ENCODE measurements around the gene SYNGR1. TPM values are rescaled to one million over a fixed set of nuclear protein-coding genes. Genes with fewer than 3 reads are reported as not detected.

SYNGR1 gene
- total and polyA plus RNA-seq, 2 experiments from 2014 or later: 30.9 to 37.0 TPM

- TF ChIP-seq ZNF114 (CRISPR knock-in tag; IDR thresholded peaks at IDR 0.05) (no peak), POLR2AphosphoS5 (IDR thresholded peaks at IDR 0.05; ENCODE audit: low read depth) (no peak), JUNB (IDR thresholded peaks at IDR 0.05; ENCODE audit: unreplicated experiment) (no peak), EZH2phosphoT487 (IDR thresholded peaks at IDR 0.05; ENCODE audit: unreplicated experiment) (no peak), CTCF (conservative IDR thresholded peaks at IDR 0.05; ENCODE audit: low read depth in 2 of 2) (no peak), REST (IDR thresholded peaks at IDR 0.05; ENCODE audit: unreplicated experiment) (no peak), ZNF331 (CRISPR knock-in tag; IDR thresholded peaks at IDR 0.05; ENCODE audit: low read depth) (no peak), EZH2 (IDR thresholded peaks at IDR 0.05; ENCODE audit: low read depth, unreplicated experiment) (no peak), NANOG (IDR thresholded peaks at IDR 0.05; ENCODE audit: borderline replicate concordance) (no peak), STAT1 (IDR thresholded peaks at IDR 0.05; ENCODE audit: unreplicated experiment) (no peak), ZNF462 (CRISPR knock-in tag; IDR thresholded peaks at IDR 0.05) (no peak), CREB1 (CRISPR knock-in tag; IDR thresholded peaks at IDR 0.05; ENCODE audit: low read depth) (no peak)
- TF ChIP-seq, protein P1, sequence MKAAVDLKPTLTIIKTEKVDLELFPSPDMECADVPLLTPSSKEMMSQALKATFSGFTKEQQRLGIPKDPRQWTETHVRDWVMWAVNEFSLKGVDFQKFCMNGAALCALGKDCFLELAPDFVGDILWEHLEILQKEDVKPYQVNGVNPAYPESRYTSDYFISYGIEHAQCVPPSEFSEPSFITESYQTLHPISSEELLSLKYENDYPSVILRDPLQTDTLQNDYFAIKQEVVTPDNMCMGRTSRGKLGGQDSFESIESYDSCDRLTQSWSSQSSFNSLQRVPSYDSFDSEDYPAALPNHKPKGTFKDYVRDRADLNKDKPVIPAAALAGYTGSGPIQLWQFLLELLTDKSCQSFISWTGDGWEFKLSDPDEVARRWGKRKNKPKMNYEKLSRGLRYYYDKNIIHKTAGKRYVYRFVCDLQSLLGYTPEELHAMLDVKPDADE (IDR thresholded peaks at IDR 0.05): no peak
- no peaks in the 10 kb centered on the region for H3F3A ChIP-seq (replicated peaks; ENCODE audit: low read depth)
- no peaks in the 10 kb centered on the region for H3K9me2 ChIP-seq (ENCODE audit: insufficient read depth)
- no peaks in the 10 kb centered on the region for H3K9me3 Mint-ChIP-seq
- H3K4me1 Mint-ChIP-seq: peaks cover 7% of the 10 kb centered on the region
- no peak overlapping the region for H2AFZ ChIP-seq
- H3K4me1 ChIP-seq (ENCODE audit: insufficient read depth): no peaks in the 10 kb centered on the region; the same call in 1 of the 2 replicates
- H3K4me3 ChIP-seq: no peak overlapping the region
- no peak overlapping the region for H3K4me3 Mint-ChIP-seq
- ATAC-seq (no peak), DNase-seq (ENCODE audit: low spot score) (no peak)
- no peak overlapping the region for H3K4me2 ChIP-seq
- peaks cover 2% of the 10 kb centered on the region for H3K27me3 Mint-ChIP-seq (ENCODE audit: insufficient read depth, low read depth, poor library complexity)
- no peaks in the 10 kb centered on the region for H3K27me3 ChIP-seq (ENCODE audit: insufficient read depth)
- peaks cover 45% of the 10 kb centered on the region for H3K36me3 Mint-ChIP-seq (ENCODE audit: low read depth)
- H3K36me3 ChIP-seq (ENCODE audit: insufficient read depth): peaks cover 9% of the 10 kb centered on the region; the same call in 1 of the 2 replicates
- no peak overlapping the region for H3K27ac Mint-ChIP-seq
- H3K79me2 ChIP-seq (replicated peaks; ENCODE audit: insufficient read depth): no peaks in the 10 kb centered on the region
- no peaks in the 10 kb centered on the region; the same call in 1 of the 2 replicates for H4K20me1 ChIP-seq (replicated peaks; ENCODE audit: insufficient read depth)
- H3K27ac ChIP-seq (ENCODE audit: low read depth): no peak overlapping the region
Observed at GRCh38 chr22:39421691-39422090, 71.9 kb downstream of the SYNGR1 start.
